Upper lobe of right lung (tissue), 1 donor: ENCODE results near the gene TLCD3B. TPM values are rescaled to one million over a fixed set of nuclear protein-coding genes. Genes with fewer than 3 reads are reported as not detected.

Experiments used
- ATAC-seq: fragments of 200-7000 bp; cut with Tn5 transposase; one replicate; pipeline ENCODE4 v1.9.1; 2020; ENCODE audit warnings: mild to moderate bottlenecking, moderate library complexity
- DNase-seq: peaks from one replicate; pipeline ENCODE4 v3.0.0-alpha.2; 2020
- H3K27ac ChIP-seq: fragments of 200-600 bp; one replicate; pipeline ENCODE4 v1.8.0; 2022
- H3K27me3 ChIP-seq: fragments of 200-600 bp; one replicate; pipeline ENCODE4 v1.8.0; 2022; ENCODE audit warnings: mild to moderate bottlenecking
- H3K36me3 ChIP-seq: fragments of 200-600 bp; one replicate; pipeline ENCODE4 v1.8.0; 2022
- H3K4me1 ChIP-seq: fragments of 200-600 bp; one replicate; pipeline ENCODE4 v1.8.0; 2022
- H3K4me3 ChIP-seq: fragments of 200-600 bp; one replicate; pipeline ENCODE4 v1.8.0; 2022; ENCODE audit warnings: mild to moderate bottlenecking
- H3K9me3 ChIP-seq: fragments of 200-600 bp; one replicate; pipeline ENCODE4 v1.8.0; 2022
- CTCF ChIP-seq: fragments of 200-600 bp; IDR thresholded peaks from one replicate; pipeline ENCODE4 v1.8.0; 2022; ENCODE audit warnings: antibody characterized with exemption
- intact Hi-C: fragments of 100-400 bp; cut with DNase I; formaldehyde crosslinking; loops from one replicate; pipeline ENCODE4 v1.11.0; 2022
- total RNA-seq: library from RNA; stranded (reverse); fragmentation: NEBNext Ultra II Directional; extraction: Animal tissue kit (Norgen Biotek cat#: 25700); gene quantifications from one replicate; pipeline ENCODE4 v1.2.1, GENCODE V29; 2021
- donor health status: DM: no; HTN: yes; CAD: no; lungs with severe emphysema.

Gene TLCD3B
- total RNA-seq, 1 donor from 2014 or later = not detected

GRCh38 chr16:29990034-29990433, 41.0 kb downstream of the TLCD3B start:
- intact Hi-C loops = loop anchor here (10.0 kb wide), 1 partner anchor 65 kb away; the partner anchor contains the start of gene KCTD13
- no peak overlapping the region for H3K4me3 ChIP-seq
- peaks cover 20% of the 10 kb centered on the region for H3K4me1 ChIP-seq
- H3K27me3 ChIP-seq = no peaks in the 10 kb centered on the region
- H3K9me3 ChIP-seq = no peaks in the 10 kb centered on the region
- peak overlapping the region; percentile 67 for H3K27ac ChIP-seq
- peak; percentile 66 for ATAC-seq
- no peak for TF ChIP-seq CTCF
- H3K36me3 ChIP-seq = peaks cover 77% of the 10 kb centered on the region
- DNase-seq = no peak

GRCh38 chr16:29989111-29989858, 41.8 kb downstream of the TLCD3B start:
- DNase-seq (peak; percentile 80), ATAC-seq (peak; percentile 72)
- Histone ChIP-seq H3K4me3 (peak overlapping the region; percentile 16), H3K9me3 (no peaks in the 10 kb centered on the region), H3K4me1 (peaks cover 13% of the 10 kb centered on the region), H3K27ac (peak overlapping the region; percentile 67), H3K27me3 (no peaks in the 10 kb centered on the region), H3K36me3 (peaks cover 84% of the 10 kb centered on the region)
- intact Hi-C loops = no loop called here
- TF ChIP-seq CTCF = no peak

DNA sequence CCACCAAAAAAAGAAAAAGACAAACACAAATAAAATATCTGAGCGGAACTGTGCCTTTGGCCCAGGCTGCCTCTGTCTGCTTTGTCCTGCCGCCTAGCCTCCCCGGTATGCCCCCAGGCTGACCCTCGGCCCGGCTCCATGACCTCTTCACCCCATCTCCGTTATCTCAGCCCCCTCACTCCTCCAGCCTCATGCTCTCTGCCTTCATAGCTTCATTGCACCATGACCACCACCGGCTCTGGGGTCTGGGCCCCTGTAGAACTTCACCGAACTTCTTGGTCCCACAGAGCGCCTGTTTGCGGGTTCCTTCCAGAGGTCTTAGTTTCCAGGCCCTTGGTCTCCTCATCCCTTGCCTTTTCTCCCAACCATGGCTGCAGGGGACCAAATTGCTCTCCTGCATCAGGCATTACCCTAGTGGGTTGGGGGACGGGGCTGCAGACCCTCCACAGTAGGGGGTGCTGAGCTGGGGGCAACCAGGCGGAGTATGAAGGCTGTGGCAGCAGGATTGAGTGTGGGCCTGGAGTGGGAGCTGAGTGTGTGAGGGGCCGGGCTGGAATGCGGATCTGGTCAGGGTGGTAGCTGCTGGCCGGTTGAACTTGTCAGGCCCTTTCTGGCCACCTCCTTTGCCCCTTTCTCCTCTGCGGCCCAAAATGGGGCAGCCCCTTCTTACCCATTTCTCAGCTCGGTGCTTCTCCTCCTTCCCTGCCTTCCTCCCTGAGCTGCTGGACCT, 42.6 kb downstream of the TLCD3B start:
- H3K9me3 ChIP-seq = no peaks in the 10 kb centered on the region
- no peak for TF ChIP-seq CTCF
- no peaks in the 10 kb centered on the region for H3K27me3 ChIP-seq
- peaks cover 90% of the 10 kb centered on the region for H3K36me3 ChIP-seq
- H3K27ac ChIP-seq = peak overlapping the region; percentile 67
- peak; percentile 67 for DNase-seq
- no peak for ATAC-seq
- peak overlapping the region; percentile 16 for H3K4me3 ChIP-seq
- intact Hi-C loops = no loop called here
- H3K4me1 ChIP-seq = peaks cover 9% of the 10 kb centered on the region

- Histone ChIP-seq H3K4me3 (peak overlapping the region; percentile 16), H3K9me3 (no peaks in the 10 kb centered on the region), H3K27me3 (no peaks in the 10 kb centered on the region), H3K4me1 (peaks cover 9% of the 10 kb centered on the region), H3K27ac (peak overlapping the region; percentile 11), H3K36me3 (peaks cover 90% of the 10 kb centered on the region)
- ATAC-seq (no peak), DNase-seq (peak; percentile 65)
- TF ChIP-seq CTCF = no peak
- intact Hi-C loops = no loop called here
Measured at GRCh38 chr16:29987371-29988085, 43.5 kb downstream of the TLCD3B start.

DNA sequence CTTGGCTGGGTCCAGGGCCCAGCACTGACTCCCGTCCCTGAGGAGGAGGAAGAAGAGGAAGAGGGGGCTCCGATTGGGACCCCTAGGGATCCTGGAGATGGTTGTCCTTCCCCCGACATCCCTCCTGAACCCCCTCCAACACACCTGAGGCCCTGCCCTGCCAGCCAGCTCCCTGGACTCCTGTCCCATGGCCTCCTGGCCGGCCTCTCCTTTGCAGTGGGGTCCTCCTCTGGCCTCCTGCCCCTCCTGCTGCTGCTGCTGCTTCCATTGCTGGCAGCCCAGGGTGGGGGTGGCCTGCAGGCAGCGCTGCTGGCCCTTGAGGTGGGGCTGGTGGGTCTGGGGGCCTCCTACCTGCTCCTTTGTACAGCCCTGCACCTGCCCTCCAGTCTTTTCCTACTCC, 44.1 kb downstream of the TLCD3B start:
- ATAC-seq = no peak
- Histone ChIP-seq H3K36me3 (peaks cover 90% of the 10 kb centered on the region), H3K4me1 (peaks cover 9% of the 10 kb centered on the region), H3K27ac (peak overlapping the region; percentile 11), H3K9me3 (no peaks in the 10 kb centered on the region), H3K4me3 (no peak overlapping the region), H3K27me3 (no peaks in the 10 kb centered on the region)
- no peak for DNase-seq
- intact Hi-C loops = no loop called here
- TF ChIP-seq CTCF = no peak
